Retinal pigment epithelial cell (primary cell): ENCODE data around the gene HS6ST3.
"Not testable (repeated sequence)": the region's sequence is repeated elsewhere in the genome, so short reads cannot be mapped to it uniquely, and the experiment has no call there.

Experiments
- DNase-seq: peaks from one replicate; pipeline ENCODE4 v3.0.0-alpha.2; 2010; ENCODE audit warnings: low read depth
- H3K4me3 ChIP-seq: 2 replicates; pipeline ENCODE4 v1.5.1; 2011; ENCODE audit warnings: mild to moderate bottlenecking, low read length, control low read depth, moderate library complexity
- TF ChIP-seq, protein P1 (sequence below): conservative IDR thresholded peaks from 2 replicates; pipeline ENCODE4 v1.5.1; 2011; ENCODE audit warnings: low read depth, low read length, control low read depth, inconsistent platforms

The HS6ST3 gene

GRCh38 chr13:96751089-96751488, 661.2 kb downstream of the HS6ST3 start:
- TF ChIP-seq, protein P1, sequence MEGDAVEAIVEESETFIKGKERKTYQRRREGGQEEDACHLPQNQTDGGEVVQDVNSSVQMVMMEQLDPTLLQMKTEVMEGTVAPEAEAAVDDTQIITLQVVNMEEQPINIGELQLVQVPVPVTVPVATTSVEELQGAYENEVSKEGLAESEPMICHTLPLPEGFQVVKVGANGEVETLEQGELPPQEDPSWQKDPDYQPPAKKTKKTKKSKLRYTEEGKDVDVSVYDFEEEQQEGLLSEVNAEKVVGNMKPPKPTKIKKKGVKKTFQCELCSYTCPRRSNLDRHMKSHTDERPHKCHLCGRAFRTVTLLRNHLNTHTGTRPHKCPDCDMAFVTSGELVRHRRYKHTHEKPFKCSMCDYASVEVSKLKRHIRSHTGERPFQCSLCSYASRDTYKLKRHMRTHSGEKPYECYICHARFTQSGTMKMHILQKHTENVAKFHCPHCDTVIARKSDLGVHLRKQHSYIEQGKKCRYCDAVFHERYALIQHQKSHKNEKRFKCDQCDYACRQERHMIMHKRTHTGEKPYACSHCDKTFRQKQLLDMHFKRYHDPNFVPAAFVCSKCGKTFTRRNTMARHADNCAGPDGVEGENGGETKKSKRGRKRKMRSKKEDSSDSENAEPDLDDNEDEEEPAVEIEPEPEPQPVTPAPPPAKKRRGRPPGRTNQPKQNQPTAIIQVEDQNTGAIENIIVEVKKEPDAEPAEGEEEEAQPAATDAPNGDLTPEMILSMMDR: no peak
- H3K4me3 ChIP-seq: no peak overlapping the region
- DNase-seq: no peak

GRCh38 chr13:96762876-96763275, 673.0 kb downstream of the HS6ST3 start:
- H3K4me3 ChIP-seq: no peak overlapping the region
- TF ChIP-seq, protein P1: no peak
- no peak for DNase-seq

- DNase-seq: no peak
- TF ChIP-seq, protein P1: no peak
- H3K4me3 ChIP-seq: no peak overlapping the region
Measured at GRCh38 chr13:96766306-96766705, 676.4 kb downstream of the HS6ST3 start.

- no peak for DNase-seq
- no peak overlapping the region for H3K4me3 ChIP-seq
- TF ChIP-seq, protein P1: no peak
Measured at GRCh38 chr13:96768524-96768923, 678.6 kb downstream of the HS6ST3 start.

- TF ChIP-seq, protein P1: no peak
- DNase-seq: no peak
- no peak overlapping the region for H3K4me3 ChIP-seq
Measured at GRCh38 chr13:96769874-96770273, 680.0 kb downstream of the HS6ST3 start.

DNA sequence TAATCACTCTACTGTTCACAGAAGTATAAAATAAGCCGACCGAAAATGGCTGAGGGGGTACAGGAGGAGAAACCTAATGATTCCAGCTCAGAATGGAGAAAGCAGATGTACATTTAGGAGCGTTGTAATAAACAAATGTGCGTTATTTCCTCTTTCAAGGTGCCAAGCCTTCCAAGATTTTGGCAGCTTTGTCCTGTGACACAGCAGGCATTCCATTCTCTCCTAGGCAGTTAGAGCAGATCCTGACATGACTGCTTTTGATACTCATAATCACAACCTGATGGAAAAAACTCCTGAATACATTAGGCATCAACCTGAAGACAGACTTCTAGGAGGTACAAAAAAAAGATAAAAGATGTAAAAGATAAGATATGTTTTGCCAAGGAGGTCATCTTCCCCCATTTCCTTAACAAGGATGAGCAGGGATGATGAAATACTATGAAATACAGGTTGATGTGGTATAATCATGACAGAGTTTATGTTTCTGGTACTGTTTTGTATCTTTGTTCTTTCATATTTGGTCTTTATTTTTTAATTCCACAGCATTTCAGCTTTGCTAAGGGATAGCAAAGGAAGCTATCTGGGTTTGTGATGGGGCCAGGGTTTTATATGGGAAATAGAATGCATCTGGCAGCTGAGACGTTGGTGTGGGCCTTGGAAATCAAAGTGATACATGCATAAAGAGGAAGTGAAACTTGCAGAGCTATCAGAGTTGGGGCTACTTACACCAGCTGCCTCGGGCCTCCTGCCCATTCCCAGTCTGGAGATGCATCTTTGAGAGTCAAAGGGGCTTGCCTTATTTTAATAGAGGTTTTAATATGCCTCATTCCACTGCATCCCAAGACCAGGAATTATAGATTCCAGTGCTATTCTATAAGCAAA, 681.8 kb downstream of the HS6ST3 start:
- TF ChIP-seq, protein P1: no peak
- no peak overlapping the region for H3K4me3 ChIP-seq
- DNase-seq: no peak

GRCh38 chr13:96772426-96772825, 682.5 kb downstream of the HS6ST3 start:
- TF ChIP-seq, protein P1: no peak
- H3K4me3 ChIP-seq: no peak overlapping the region
- DNase-seq: no peak

DNA sequence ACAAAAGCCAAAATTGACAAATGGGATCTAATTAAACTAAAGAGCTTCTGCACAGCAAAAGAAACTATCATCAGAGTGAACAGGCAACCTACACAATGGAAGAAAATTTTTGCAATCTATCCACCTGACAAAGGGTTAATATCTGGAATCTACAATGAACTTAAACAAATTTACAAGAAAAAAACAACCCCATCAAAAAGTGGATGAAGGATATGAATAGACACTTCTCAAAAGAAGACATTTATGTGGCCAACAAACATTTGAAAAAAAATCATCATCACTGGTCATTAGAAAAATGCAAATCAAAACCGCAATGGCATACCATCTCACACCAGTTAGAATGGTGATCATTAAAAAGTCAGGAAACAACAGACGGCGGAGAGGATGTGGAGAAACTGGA, 688.4 kb downstream of the HS6ST3 start:
- not testable (repeated sequence) for DNase-seq, H3K4me3 ChIP-seq
